22Rv1 (cell line): ENCODE results near the gene LRIT3.

Experiments used
- ZFX ChIP-seq: fragments of 450-650 bp; IDR thresholded peaks from 2 replicates; pipeline ENCODE4 v1.6.1; 2017; ENCODE audit warnings: antibody characterized with exemption, borderline replicate concordance
- TF ChIP-seq, protein P1 (sequence below): fragments of 450-650 bp; IDR thresholded peaks from 2 replicates; pipeline ENCODE4 v1.5.1; 2017; ENCODE audit warnings: mild to moderate bottlenecking

DNA sequence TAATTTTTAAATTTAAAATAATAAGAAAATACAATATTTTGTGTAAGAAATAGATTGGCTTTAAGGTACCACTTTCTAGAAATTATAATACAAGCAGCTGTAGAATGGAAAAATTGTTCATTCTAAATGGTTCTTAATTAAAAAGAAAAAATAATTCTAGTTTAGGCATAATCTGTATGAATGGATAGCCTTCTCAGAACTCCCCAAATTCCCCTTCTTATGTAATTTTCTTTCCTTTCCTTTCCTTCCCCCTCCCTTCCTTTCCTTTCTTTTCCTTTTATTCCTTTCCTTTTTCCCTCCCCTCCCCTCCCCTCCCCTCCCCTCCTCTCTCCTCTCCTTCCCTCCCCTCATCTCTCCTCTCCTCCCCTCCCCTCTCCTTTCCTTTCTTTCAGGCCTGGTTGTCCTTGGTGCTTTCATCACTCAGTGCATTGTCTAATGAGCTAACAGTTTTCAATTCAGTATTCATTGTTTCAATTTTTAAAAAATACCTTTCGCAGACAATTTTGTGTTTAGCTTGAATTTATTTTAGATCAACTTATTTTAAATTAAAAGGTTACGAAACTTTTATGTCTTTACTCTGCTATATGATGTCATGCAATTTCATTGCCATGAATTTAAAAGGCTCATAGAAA, 28.8 kb downstream of the LRIT3 start:
- TF ChIP-seq, protein P1, sequence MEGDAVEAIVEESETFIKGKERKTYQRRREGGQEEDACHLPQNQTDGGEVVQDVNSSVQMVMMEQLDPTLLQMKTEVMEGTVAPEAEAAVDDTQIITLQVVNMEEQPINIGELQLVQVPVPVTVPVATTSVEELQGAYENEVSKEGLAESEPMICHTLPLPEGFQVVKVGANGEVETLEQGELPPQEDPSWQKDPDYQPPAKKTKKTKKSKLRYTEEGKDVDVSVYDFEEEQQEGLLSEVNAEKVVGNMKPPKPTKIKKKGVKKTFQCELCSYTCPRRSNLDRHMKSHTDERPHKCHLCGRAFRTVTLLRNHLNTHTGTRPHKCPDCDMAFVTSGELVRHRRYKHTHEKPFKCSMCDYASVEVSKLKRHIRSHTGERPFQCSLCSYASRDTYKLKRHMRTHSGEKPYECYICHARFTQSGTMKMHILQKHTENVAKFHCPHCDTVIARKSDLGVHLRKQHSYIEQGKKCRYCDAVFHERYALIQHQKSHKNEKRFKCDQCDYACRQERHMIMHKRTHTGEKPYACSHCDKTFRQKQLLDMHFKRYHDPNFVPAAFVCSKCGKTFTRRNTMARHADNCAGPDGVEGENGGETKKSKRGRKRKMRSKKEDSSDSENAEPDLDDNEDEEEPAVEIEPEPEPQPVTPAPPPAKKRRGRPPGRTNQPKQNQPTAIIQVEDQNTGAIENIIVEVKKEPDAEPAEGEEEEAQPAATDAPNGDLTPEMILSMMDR = no peak
- no peak for TF ChIP-seq ZFX
